ENCODE data around the gene IRF9.

DNA sequence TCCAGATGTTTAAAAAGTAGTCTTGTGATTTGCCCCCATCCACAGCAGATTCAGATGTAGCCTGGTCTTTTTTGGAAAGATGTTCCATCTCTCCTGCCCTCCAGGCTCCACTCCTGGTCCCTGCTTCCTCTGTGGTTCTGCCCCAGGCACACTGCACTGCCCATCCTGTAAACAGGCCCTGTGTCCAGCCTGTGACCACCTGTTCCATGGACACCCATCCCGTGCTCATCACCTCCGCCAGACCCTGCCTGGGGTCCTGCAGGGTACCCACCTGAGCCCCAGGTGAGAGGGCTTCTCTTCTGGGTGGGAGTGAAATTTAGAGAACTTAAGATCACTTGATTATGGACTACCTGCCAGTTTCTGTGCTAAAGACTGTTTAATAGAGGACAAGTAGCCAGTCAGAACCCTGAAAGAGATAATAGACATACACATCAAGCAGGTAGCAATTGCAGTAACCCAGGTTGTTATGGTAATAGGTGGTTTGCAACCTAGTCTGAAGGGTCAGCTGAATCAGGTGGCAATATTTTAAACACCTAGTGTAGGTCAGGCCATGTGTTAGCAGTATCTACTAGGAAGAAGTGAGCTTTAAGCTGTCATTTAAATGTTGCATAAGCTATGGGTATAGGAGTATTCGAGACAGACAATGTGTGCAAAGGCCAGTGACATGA is 11.6 kb upstream of the IRF9 start:
- TF ChIP-seq, protein P1, sequence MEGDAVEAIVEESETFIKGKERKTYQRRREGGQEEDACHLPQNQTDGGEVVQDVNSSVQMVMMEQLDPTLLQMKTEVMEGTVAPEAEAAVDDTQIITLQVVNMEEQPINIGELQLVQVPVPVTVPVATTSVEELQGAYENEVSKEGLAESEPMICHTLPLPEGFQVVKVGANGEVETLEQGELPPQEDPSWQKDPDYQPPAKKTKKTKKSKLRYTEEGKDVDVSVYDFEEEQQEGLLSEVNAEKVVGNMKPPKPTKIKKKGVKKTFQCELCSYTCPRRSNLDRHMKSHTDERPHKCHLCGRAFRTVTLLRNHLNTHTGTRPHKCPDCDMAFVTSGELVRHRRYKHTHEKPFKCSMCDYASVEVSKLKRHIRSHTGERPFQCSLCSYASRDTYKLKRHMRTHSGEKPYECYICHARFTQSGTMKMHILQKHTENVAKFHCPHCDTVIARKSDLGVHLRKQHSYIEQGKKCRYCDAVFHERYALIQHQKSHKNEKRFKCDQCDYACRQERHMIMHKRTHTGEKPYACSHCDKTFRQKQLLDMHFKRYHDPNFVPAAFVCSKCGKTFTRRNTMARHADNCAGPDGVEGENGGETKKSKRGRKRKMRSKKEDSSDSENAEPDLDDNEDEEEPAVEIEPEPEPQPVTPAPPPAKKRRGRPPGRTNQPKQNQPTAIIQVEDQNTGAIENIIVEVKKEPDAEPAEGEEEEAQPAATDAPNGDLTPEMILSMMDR (IDR thresholded peaks at IDR 0.05; ENCODE audit: low read length), result no peak
- TF ChIP-seq EZH2 (optimal IDR thresholded peaks at IDR 0.05; ENCODE audit: low read depth, low read length) (no peak), EZH2phosphoT487 (IDR thresholded peaks at IDR 0.05; ENCODE audit: low read length) (no peak)
